ENCODE measurements around the gene EAF2.

Gene EAF2

DNA sequence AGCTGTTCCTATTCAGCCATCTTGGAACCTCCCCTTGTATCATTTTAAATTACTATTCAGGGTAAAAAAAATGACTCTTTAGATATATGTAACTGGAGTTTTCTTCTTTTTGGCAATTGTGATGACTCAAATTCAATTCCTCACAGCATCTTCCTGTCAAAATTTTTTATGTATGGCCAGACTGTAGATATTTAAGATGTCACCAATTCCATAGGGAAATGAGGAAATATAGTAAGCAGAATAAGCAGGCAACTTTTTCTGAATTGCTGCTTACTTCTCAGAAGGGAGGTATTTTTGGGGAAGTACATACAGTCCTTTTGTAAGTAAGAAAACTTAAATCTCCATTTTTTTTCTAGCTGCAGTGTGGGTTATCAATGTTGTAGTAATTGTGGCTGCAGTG is 28.8 kb downstream of the EAF2 start:
- DNase-seq = no peak

DNA sequence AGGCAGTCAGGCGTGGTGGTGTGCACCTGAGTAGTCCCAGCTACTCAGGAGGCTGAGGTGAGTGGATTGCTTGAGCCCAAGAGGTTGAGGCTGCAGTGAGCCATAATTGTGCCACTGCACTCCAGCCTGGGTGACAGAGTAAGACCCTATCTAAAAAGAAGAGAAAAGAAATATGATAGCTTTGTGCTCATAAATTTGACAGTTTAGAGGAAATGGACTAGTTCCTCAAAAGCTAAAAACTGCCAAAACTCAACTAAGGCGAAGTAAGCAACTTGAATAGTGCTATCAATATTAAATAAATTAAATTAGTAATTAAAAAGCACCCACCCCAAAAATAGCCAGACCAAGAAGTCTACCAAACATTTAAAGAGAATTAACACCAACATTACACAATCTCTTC is 34.7 kb downstream of the EAF2 start:
- no peak for DNase-seq

DNA sequence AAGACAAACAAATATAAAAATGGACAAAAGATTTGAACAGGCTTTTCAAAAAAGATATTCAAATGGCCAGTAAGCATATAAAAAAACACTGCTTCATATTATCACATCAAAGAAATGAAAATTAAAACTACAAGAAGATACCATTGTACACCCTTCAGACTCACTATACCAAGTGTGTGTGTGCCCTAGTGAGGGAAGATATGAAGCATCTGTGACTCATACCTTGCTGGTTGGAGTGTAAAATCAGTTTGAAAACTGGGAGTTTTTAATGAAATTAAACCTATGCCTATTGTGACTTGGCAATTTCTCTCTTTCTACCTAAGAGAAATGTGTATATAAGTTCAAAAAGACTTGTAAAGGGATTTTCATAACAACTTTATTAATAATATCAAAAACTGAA is 35.7 kb downstream of the EAF2 start:
- DNase-seq = no peak

DNA sequence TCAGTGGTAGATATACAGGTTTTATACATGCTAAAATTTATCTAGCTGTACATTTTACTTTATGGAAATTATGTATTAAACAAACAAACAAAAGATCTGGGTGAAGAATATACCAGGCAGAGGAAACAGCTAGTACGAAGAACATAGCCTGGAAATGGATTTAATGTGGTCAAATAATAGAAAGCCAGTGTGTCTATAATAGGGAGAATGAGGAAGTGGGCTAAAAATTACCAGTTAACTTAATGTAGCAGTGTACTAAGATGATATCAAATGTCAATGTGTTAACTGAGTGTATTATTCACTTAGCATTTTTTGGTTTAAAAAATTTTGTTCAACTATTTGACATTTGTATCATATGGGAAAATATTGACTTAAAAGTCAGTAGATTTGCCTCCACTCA is 36.4 kb downstream of the EAF2 start:
- DNase-seq = no peak

DNA sequence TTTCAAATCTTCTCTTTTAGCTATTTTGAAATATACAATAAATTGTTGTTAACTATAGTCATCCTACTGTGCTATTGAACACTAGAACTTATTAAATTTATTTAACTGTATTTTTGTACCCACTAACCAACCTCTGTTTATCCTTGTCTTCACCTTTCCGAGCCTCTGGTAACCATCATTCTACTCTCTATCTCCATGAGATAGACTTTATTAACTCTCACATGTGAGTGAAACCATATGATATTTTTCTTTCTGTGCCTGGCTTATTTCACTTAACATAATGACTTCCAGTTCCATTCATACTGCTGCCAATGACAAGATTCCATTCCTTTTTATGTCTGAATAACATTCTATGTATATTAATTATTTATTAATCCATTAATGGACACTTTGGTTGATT is 43.4 kb downstream of the EAF2 start:
- no peak for DNase-seq

DNA sequence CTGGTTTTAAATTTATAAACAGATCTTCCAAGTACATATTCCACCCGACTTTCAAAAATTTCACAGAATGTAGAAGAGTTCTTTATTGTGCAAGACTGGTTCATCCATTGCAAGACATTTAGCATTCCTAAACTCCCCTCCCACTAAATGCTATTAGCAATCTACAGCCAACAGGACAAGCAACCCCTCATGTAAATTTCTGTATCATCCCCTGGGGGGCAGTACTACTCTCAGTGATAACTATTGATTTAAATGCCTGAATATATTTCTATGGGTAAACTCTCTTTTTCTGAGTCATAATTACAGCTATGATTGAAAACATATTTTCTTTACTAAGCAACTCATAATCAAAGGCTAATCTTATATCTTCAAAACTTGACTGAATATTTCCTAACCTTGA is 48.5 kb downstream of the EAF2 start:
- DNase-seq = no peak

DNA sequence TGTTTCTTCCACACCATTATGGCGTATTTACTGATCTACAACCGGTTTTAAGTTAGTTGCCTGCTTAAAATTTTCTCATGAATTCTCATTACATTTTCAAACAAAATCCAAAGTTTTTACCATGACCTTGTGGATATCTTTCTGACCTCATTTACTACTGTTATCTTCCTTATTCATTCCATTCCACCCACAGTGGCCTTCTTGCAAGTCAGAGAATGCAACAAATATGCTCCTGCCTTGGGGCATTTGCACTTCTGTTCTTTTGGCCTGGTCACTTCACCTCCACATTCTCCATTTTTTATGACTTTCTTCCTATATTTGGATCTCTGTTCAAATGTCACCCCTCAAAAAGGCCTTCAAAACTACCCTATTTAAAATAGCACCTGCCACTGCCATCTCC is 50.4 kb downstream of the EAF2 start:
- no peak for DNase-seq

DNA sequence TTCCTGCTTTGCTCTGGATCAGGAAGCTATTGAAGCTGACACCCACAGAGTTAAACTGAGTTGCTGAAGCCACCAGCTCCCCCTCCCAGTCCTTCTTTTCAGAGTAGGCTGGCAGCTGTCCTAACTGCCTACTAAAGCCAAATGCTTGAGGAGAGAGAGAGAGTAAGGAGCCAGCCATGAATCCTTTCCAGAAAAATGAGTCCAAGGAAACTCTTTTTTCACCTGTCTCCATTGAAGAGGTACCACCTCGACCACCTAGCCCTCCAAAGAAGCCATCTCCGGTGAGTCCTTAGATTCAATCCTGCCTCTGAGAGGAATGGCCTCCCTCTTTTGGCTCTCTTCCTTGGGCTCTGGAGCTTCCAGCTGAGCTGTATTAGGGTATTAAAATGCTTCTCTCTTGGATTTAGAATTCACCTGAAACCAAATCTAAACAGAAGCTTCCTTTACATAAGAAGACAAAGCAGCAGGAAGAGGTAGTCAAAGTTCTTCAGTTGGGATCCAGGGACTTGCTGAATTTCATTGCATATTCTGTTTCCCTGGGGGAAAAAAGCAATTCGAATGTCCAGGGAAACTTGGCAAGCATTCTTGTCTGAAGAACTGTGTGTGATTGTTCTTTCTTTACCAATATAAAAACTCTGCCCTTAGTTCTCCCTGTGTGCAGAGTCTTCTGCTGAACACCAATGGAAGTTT is 59.4 kb downstream of the EAF2 start, which contains the start of gene SLC15A2:
Gene SLC15A2, plus strand, starts transcription at position 101 of the 690 bp plus-strand sequence. Its CDS starts 76 bp downstream, at position 177.
- no peak for DNase-seq

DNA sequence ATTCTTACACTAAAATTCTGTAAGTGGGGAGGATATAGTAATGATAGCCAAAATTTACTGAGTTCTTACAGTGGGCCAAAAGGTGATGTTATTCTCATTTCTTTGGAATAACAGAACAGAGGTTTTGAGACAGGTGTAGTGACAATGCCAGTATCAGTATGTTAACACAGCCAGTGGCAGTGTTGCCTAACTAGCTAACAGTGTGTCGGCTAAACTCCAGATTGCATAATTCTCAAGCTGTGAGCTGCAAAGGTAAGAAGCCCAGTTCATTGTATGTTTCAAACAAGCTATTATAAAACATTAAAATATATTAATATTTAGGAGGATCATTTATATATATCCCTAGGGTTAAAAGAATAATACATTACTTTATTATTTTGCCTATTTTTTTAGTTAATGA is 60.1 kb downstream of the EAF2 start:
- DNase-seq = no peak

DNA sequence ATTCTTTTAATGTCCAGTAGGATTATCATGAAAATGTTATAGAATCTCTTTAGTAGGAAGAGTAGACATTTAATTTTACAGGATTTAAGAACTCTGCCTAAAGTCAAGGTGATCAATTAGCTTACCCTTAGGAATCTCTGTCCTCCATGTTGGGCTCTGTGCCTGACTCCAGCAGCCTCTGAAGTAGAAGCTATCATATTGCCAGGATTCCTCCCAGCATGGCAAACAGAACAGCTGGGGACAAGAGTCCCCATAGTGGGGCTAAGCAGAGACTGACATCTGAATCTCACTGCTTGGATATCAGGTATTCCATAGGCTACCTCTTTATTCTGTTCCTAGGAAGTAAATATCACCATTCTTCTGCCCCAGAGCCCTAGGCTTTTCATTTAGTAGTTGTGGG is 60.7 kb downstream of the EAF2 start:
- no peak for DNase-seq

DNA sequence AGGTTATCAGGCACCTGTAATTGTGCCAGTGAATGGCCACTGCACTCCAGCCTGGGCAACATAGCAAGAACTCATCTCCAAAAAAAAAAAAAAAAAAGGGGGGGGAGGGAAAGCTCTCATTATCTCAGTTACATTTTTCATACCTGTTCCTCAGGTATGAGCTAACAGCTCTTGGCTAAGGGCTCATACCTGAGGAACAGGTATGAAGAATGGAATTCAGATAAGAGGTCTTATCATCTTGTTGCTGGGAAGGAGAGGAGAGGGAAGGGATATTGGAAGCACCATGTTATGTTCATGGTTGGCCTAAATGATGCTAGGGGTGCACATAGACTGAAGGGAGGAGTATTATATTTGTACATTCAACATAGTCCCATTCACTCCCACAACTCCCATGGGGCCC is 61.8 kb downstream of the EAF2 start:
- DNase-seq = no peak

DNA sequence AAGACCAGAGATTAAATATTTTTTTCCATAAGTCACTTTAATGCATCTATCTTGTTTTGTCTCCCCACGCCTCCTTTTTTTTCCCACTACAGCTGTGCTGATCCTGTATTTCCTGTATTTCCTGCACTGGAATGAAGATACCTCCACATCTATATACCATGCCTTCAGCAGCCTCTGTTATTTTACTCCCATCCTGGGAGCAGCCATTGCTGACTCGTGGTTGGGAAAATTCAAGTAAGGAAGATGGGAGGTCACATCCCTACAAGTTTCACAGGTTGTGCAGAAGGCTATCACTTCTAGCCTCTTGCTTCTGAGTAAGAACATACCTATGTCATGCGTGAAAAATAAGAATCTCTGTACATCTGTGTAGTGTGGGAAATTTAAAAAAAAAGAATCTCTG is 62.3 kb downstream of the EAF2 start:
- DNase-seq = no peak

DNA sequence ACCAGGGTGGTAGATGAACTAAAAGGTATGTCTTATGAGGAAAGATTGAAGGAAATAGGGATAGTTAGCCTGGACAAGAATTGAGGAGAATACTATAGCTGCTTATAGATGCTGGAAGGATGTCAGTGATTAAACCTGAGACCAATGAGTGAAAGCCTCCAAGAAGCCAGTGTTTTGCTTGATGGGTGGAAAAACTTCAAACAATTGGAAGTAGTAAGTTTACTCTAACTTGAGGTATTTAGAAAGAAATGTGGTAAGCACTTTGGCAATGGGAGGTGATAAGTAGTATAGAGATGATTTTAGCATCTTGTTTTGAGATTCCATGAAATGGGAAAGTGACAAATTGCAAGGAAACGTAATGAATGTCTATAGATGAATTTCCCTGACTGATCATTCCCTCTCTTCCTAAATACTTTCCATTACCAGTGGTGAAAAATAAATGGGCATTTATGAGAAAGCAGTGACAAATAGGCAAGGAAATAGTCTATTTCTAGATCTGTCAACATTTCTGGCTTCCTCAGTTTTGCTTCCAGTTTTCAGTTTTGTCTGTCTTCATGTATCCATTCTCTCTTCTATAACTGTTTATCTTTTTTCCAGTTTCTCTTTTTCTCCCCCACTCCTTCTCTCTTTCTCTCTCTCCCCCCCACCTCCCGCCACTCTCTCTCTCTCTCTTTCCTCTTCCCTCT is 78.4 kb downstream of the EAF2 start:
- no peak for DNase-seq

DNA sequence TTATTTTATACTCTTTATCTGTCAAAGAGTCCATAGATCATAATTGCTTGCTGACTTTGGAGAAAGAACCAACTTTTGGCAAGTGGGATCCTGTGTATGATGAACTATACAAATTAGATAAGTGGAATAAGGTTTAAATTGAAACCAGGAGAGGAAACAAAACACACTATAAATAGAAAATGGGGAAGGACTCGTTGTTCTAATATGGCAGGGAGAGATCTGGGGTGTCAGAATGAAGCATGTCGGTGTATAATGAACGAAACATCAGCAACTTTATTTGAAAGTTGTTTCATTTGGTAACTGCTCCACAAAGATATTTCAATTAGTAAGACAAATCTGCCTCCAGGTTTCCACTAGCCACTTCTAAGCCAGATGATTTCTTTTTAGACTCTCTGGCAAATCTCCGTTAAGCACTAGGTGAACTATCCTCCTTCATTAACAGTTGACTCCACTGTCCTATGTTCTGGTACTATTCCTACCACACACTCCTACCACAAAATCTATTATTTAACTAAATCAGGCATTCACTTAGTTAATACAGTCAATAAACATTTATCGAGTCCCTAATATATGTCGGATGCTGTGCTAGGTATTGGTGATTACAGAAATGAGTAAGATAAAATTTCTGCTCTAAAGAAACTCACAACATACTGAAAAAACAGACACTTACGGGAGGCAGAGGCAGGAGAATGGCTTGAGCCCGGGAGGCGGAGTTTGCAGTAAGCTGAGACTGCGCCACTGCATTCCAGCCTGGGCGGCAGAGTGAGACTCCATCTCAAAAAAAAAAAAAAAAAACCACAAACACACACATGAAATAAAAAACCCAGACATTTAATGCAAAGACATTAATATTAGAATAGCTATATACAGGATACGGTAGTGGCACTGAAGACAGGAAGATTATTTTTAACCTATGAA is 79.3 kb downstream of the EAF2 start:
- no peak for DNase-seq

DNA sequence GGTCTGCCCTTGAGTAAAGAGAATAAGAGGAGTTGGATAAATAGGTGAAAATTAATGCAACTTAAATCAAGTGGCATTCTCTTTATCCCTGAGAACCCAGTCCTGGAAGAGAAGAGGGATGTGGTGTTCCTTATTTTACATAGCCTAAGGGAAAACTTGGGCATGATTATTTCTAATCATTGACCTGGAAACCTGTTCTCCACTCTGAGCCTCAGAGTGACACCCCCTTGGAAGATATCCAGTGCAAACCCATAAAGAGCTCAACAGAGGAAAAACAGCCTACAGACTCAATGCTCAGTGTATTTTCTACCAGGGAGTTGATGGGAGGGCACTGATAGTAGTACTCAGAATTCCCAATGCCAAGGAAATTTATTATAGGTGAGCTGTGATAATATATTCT is 81.2 kb downstream of the EAF2 start:
- no peak for DNase-seq

DNA sequence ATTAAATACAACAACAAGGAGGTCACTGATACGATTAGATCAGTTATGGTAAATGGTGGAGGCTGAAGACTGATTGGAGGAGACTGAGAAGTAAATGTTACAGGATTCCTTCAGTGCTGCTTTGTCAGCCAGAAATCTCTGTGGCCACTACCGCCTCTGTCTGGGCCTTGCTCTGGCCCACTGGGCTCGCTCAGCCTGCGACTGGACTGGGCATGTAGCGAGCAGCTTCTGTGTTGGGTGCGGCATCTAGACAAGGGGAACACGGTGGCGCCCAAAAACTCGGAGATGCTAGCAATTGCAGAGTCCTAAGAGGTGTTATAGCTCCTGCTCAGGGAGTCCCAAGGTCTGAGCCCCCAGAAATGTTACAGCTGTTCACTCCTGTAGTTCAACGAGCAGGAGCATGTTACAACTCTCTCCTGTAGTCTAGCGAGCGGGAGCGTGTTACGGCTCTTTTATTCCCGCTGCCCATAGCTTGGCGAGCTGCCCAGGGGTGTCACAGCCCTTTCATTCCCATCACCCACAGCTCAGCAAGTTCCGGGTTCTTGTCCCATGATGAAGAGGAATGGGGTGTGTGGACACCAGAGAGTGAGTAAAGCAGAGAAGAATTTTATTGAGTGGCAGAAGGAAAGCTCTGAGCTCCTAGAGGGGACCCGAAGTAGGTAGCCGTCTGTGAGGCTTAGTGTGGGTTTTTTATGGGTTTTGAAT is 83.9 kb downstream of the EAF2 start:
- no peak for DNase-seq

DNA sequence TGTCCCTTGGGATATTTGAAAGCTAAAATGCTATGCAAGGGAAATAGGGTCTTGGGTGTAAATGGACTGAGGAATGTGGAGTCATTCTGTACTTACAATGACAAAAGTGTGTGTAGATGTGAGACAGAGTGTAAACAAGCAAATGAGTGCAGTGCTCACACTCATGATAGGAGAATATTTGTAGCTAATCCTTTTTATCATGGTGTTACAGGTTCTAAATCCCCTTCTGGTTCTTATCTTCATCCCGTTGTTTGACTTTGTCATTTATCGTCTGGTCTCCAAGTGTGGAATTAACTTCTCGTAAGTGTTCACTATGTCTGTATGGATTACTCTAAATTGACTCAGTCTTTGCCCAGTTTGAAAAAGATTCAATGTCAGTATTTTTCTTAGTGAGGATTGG is 89.7 kb downstream of the EAF2 start:
- no peak for DNase-seq

DNA sequence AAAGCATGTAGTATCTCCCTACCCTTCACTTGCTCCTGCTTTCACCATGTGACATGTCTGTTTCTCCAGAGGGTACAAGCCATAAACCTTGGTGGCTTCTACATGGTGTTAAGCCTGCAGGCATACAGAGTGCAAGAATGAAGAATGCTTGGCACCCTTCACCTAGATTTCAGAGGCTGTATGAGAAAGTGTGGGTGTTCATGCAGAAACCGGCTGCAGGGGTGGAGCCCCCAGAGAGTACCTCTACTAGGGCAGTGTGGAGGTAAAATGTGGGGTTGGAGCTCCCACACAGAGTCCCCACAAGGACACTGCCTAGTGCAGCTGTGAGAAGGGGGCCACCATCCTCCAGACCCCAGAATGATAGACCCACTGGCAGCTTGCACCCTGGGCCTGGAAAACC is 91.4 kb downstream of the EAF2 start:
- no peak for DNase-seq
